ENCODE results near the gene GRK3.

GRK3 gene

DNA sequence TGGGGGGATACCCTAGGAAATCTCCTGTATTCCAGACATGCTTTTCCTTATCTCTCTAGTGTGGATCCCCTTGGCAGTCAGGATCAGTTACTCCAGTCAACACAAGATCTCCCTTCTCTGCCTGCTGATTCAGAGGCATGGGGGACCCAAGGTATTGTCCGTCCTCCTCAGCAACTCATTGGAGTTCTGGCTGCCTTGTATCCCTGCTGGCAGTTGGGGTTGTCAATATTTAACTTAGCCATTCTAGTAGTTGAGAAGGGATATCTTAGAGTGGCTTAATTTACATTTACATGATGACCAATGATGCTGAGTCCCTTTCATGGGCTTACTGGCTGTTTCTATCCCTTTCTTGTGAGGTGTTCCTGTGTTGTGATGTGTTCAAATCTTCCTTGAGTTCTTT lies 74.2 kb downstream of the GRK3 start:
- no peak overlapping the region for H3K4me3 ChIP-seq (ENCODE audit: low read depth, low read length)
- TF ChIP-seq POLR2A (IDR thresholded peaks at IDR 0.05; ENCODE audit: extremely low read depth, insufficient read length) (no peak), MAX (IDR thresholded peaks at IDR 0.05; ENCODE audit: low read depth, low read length) (no peak), MYC (IDR thresholded peaks at IDR 0.05; ENCODE audit: low read depth, low read length) (no peak)
- TF ChIP-seq, protein P1, sequence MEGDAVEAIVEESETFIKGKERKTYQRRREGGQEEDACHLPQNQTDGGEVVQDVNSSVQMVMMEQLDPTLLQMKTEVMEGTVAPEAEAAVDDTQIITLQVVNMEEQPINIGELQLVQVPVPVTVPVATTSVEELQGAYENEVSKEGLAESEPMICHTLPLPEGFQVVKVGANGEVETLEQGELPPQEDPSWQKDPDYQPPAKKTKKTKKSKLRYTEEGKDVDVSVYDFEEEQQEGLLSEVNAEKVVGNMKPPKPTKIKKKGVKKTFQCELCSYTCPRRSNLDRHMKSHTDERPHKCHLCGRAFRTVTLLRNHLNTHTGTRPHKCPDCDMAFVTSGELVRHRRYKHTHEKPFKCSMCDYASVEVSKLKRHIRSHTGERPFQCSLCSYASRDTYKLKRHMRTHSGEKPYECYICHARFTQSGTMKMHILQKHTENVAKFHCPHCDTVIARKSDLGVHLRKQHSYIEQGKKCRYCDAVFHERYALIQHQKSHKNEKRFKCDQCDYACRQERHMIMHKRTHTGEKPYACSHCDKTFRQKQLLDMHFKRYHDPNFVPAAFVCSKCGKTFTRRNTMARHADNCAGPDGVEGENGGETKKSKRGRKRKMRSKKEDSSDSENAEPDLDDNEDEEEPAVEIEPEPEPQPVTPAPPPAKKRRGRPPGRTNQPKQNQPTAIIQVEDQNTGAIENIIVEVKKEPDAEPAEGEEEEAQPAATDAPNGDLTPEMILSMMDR (IDR thresholded peaks at IDR 0.05; ENCODE audit: low read depth, low read length) = no peak
- no peak for DNase-seq (ENCODE audit: low read depth)

- no peak overlapping the region for H3K4me3 ChIP-seq (ENCODE audit: low read depth, low read length)
- TF ChIP-seq, protein P1 (IDR thresholded peaks at IDR 0.05; ENCODE audit: low read depth, low read length) = no peak
- no peak for TF ChIP-seq POLR2A (IDR thresholded peaks at IDR 0.05; ENCODE audit: extremely low read depth, insufficient read length)
- no peak for TF ChIP-seq MYC (IDR thresholded peaks at IDR 0.05; ENCODE audit: low read depth, low read length)
- no peak for TF ChIP-seq MAX (IDR thresholded peaks at IDR 0.05; ENCODE audit: low read depth, low read length)
- no peak for DNase-seq (ENCODE audit: low read depth)
Measured at GRCh38 chr22:25641650-25642049, 77.2 kb downstream of the GRK3 start.

DNA sequence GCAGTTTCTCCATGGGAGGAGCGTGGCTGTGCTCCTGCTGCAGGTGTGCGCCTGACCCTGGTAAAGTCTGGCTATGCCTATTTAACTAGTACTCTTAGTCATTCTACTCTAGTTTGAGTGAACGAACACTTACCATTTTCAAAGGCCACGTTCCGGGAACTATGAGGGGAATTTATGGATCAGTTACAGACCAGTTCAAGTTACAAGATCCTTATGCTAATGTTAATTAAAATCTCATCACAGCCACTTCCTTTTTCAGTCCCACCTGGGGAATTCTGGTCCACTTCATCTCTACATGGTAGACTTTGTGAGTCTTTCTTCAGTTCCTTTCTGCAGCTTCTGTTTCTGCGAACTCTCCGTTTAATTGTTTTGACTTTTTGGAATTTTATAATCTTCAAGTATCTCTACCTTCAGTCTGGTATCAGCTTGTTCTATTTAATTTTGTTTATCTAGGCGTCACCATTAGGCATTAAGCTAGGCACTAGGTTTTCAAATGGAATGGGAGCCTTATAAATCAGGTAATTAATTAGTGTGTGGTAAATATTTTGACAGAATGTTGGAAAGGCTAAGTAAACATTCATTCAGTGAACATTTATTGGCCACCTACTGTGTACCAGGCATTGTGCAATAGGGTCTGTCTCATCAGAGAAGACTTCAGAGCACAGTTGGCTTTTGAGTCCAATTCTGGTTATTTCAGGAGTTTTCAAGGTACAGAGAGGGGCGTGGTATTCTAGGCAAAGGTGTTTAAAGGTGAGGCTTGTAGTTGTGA lies 78.9 kb downstream of the GRK3 start:
- H3K4me3 ChIP-seq (ENCODE audit: low read depth, low read length) = no peak overlapping the region
- TF ChIP-seq MYC (IDR thresholded peaks at IDR 0.05; ENCODE audit: low read depth, low read length) (no peak), MAX (IDR thresholded peaks at IDR 0.05; ENCODE audit: low read depth, low read length) (no peak), POLR2A (IDR thresholded peaks at IDR 0.05; ENCODE audit: extremely low read depth, insufficient read length) (no peak)
- TF ChIP-seq, protein P1 (IDR thresholded peaks at IDR 0.05; ENCODE audit: low read depth, low read length) = no peak
- no peak for DNase-seq (ENCODE audit: low read depth)

- no peak overlapping the region for H3K4me3 ChIP-seq (ENCODE audit: low read depth, low read length)
- TF ChIP-seq, protein P1 (IDR thresholded peaks at IDR 0.05; ENCODE audit: low read depth, low read length) = no peak
- TF ChIP-seq POLR2A (IDR thresholded peaks at IDR 0.05; ENCODE audit: extremely low read depth, insufficient read length) (no peak), MAX (IDR thresholded peaks at IDR 0.05; ENCODE audit: low read depth, low read length) (no peak), MYC (IDR thresholded peaks at IDR 0.05; ENCODE audit: low read depth, low read length) (no peak)
- no peak for DNase-seq (ENCODE audit: low read depth)
Measured at GRCh38 chr22:25644122-25644521, 79.6 kb downstream of the GRK3 start.

DNA sequence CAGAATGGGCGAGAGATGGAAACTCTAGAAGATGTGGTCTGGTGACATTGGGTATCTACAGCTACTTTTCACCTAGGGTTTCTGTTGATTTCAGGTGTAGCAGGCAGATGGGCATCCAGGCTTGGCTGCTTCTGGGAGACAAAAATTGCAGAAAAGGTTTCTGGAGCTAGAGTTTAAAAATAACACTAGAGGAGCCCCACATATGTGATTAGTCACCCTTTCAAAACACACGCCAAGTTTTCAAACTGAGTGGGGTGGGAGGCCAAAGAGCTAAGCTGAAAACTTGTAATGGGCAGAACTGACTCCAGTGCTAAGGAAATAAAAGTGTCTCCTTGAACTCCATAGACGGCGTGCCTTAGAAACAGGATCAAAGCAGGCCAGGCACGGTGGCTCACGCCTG lies 80.8 kb downstream of the GRK3 start:
- DNase-seq (ENCODE audit: low read depth) = no peak

More for the DNA sequence above, 80.8 kb downstream of the GRK3 start:
- TF ChIP-seq POLR2A (IDR thresholded peaks at IDR 0.05; ENCODE audit: extremely low read depth, insufficient read length) (no peak), MYC (IDR thresholded peaks at IDR 0.05; ENCODE audit: low read depth, low read length) (no peak), MAX (IDR thresholded peaks at IDR 0.05; ENCODE audit: low read depth, low read length) (no peak)
- TF ChIP-seq, protein P1 (IDR thresholded peaks at IDR 0.05; ENCODE audit: low read depth, low read length) = no peak
- H3K4me3 ChIP-seq (ENCODE audit: low read depth, low read length) = no peak overlapping the region
